ENCODE measurements around the gene BTBD7. TPM values are rescaled to one million over a fixed set of nuclear protein-coding genes. Genes with fewer than 3 reads are reported as not detected.
A peak's percentile ranks its signal among the peaks of the same experiment; 100 is the strongest.

BTBD7 gene
- total and polyA plus RNA-seq, 8 donors: 6.3 to 21.6 (median 13.8) TPM

DNA sequence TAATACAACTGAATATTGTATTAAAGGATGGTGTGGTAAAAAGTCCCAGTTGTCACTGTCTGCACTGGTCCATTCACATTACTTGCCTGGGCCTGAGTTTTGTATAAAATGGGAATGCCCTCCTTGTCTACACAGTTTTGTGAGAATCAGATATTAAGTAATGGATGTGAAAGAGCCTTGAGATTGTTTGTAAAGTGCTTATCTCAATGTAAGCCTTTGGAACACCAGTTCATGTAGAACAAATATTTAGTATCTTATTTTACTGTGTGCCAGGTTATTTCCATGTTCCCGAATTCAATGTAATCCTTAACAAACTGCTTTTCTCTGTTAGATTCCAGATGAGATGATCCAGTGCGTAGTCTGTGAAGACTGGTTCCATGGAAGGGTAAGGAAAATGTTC is 118.2 kb downstream of the BTBD7 start:
- 39 to 46% methylated on average over 2 of the region's 2 CpGs for WGBS, 2 donors
- intact Hi-C loops (cut with DNase I): loop anchor here in 1 of 3 donors (10.0 kb wide), 1 partner anchor 100 kb away; the partner anchor contains the start of gene ITPK1
- no peak for FAIRE-seq

DNA sequence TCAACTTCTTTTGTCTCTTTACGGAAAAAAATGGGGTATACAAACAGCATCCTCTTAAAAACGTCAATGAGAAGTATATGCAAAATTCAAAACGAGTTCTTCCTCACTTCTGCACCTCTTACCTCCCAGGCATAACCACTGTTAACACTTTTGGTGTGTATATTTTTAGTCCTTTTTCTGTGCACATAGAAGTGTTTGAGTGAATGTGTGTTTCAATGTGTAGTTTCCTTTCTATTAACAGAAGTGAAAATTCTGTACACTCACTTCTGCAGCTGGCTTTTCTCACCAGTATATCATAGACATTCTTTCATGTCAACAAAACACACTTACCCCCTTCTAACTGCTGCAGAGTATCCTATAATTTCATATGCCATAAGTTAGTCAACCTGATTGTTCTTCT is 120.4 kb downstream of the BTBD7 start:
- Histone ChIP-seq H3K27ac (no peak overlapping the region), H3K4me1 (peaks cover 0 to 26% (median 24%) of the 10 kb centered on the region in 3 donors), H3K9me3 (no peaks in the 10 kb centered on the region), H3K4me3 (no peak overlapping the region), H3K27me3 (no peaks in the 10 kb centered on the region), H3K36me3 (peaks cover 0 to 13% (median 8%) of the 10 kb centered on the region in 3 donors)
- no peak for DNase-seq
- intact Hi-C loops (cut with DNase I): loop anchor here in 1 of 3 donors (10.0 kb wide), 1 partner anchor 98 kb away; the partner anchor contains the start of gene ITPK1
- no peak for ATAC-seq
- TF ChIP-seq, protein P1, sequence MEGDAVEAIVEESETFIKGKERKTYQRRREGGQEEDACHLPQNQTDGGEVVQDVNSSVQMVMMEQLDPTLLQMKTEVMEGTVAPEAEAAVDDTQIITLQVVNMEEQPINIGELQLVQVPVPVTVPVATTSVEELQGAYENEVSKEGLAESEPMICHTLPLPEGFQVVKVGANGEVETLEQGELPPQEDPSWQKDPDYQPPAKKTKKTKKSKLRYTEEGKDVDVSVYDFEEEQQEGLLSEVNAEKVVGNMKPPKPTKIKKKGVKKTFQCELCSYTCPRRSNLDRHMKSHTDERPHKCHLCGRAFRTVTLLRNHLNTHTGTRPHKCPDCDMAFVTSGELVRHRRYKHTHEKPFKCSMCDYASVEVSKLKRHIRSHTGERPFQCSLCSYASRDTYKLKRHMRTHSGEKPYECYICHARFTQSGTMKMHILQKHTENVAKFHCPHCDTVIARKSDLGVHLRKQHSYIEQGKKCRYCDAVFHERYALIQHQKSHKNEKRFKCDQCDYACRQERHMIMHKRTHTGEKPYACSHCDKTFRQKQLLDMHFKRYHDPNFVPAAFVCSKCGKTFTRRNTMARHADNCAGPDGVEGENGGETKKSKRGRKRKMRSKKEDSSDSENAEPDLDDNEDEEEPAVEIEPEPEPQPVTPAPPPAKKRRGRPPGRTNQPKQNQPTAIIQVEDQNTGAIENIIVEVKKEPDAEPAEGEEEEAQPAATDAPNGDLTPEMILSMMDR (IDR thresholded peaks at IDR 0.05): no peak
- no peak for FAIRE-seq
- 54 to 55% methylated on average over 3 of the region's 3 CpGs for WGBS, 2 donors

More for the DNA sequence above, 118.2 kb downstream of the BTBD7 start:
- Histone ChIP-seq H3K4me3 (no peak overlapping the region), H3K4me1 (peaks cover 0 to 13% (median 9%) of the 10 kb centered on the region in 3 donors), H3K27ac (peak overlapping the region in 1 of 4 donors; percentile 33), H3K36me3 (peaks cover 0 to 18% (median 13%) of the 10 kb centered on the region in 3 donors), H3K9me3 (no peaks in the 10 kb centered on the region), H3K27me3 (no peaks in the 10 kb centered on the region)
- ATAC-seq: peak in 3 of 4 donors; percentile 43 to 81 (median 66)
- no peak for DNase-seq
- TF ChIP-seq, protein P1 (IDR thresholded peaks at IDR 0.05): no peak

DNA sequence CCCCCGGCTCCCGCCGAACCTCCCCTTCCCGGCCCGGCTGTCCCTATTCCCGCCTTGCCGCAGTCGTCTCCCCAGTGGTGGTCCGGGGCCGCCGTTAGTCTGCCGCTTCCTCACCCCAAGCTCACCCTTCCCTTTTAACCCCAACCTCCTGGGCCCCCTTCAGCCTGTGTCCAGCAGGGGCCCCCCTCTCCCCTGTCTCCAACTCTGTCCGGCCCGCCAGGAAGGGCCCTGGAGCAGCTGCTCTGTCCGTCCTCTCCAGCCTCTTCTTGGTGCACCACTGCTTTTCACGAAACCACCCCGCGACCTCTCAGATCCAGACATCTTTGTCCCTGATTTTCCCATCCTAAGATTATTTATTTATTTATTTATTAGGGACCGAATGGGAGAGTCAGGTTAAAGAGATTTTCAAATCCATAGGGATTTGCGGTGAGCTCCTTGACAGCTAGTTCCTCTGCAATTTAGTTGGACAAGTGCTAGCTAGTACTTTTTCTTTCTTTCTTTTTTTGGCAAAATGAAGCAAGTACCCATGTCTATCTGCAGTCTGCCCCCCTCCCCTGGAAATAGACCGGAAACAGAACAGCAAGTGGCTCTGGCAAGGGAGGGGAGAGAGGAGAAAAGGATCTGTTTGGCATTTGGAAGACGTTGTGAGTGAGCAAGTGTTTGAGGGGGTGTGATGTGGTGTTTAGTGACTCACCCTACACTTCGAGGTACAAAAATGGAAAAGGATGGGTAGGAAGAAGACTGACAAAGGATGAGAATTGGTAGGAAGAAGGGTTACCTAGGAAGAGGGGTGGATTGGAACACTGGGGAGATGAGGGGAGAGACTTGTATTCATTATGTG is 125.1 kb downstream of the BTBD7 start:
- Histone ChIP-seq H3K4me3 (peak overlapping the region; percentile 83 to 88 (median 87)), H3K36me3 (peaks cover 0 to 1% (median 0%) of the 10 kb centered on the region in 3 donors), H3K27ac (peak overlapping the region; percentile 76 to 82 (median 80)), H3K9me3 (no peaks in the 10 kb centered on the region), H3K27me3 (no peaks in the 10 kb centered on the region), H3K4me1 (peaks cover 0 to 30% (median 19%) of the 10 kb centered on the region in 3 donors)
- peak; percentile 60 to 80 (median 76) for ATAC-seq
- peak in 5 of 6 donors; percentile 40 to 77 (median 63) for DNase-seq
- TF ChIP-seq, protein P1 (IDR thresholded peaks at IDR 0.05): no peak
- FAIRE-seq: no peak
- intact Hi-C loops (cut with DNase I): no loop called here
- 1% methylated on average over 18 to 23 of the region's 23 CpGs for WGBS, 2 donors

DNA sequence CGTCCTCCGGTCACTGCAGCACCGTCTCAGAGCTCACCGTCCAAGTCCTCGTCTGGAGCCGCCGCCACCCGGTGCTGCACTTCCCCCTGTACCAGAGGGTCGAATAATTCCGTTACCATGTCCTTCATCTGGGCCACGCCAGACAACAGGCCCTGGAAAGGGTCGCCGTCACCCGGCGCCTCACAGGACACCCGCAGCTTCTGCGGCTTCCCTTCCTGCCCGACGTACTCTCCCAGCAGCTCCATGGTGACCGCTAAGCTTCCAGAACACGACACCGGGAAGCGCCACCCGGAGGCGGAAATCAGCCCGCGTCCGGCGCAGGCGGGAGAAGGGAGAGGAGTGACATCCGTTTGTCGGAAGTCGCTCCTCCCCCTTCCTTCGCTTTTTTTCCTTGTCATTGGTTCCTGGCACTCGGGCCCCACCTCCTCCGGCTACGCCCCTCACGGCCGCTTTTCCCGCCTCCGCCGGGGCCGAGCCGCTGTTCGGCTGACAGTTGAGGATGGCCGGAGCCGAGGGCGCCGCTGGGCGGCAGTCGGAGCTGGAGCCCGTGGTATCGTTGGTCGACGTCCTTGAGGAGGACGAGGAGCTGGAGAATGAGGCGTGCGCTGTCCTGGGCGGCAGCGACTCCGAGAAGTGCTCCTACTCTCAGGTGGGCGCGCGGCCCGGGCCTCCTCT is 125.9 kb downstream of the BTBD7 start, which contains the start of the genes GON7 and UBR7:
Gene GON7 (minus strand): TSS at position 273 of the 675 bp plus-strand sequence. CDS start 28 bp downstream, at position 245.
Gene UBR7 (plus strand): TSS at position 464 of the 675 bp plus-strand sequence. CDS start 36 bp downstream, at position 500.
- H3K27me3 ChIP-seq: no peaks in the 10 kb centered on the region
- ATAC-seq: peak; percentile 97 to 99 (median 98)
- no peaks in the 10 kb centered on the region for H3K36me3 ChIP-seq
- DNase-seq: peak; percentile 93 to 97 (median 96)
- H3K4me1 ChIP-seq: peaks cover 0 to 30% (median 19%) of the 10 kb centered on the region in 3 donors
- intact Hi-C loops (cut with DNase I): no loop called here
- H3K4me3 ChIP-seq: peak within 1 kb of the TSS; percentile 83 to 88 (median 87)
- TF ChIP-seq, protein P1 (IDR thresholded peaks at IDR 0.05): peak in 2 of 4 donors; percentile 21 to 32
- H3K27ac ChIP-seq: peak within 1 kb of the TSS; percentile 76 to 82 (median 80)
- no peak for FAIRE-seq
- no peaks in the 10 kb centered on the region for H3K9me3 ChIP-seq
- 0% methylated on average over 56 to 65 of the region's 65 CpGs for WGBS, 2 donors

All from pancreas (tissue), 10 donors.